SK-N-SH (cell line): Measurements from ENCODE around the gene ACSS1. TPM values are rescaled to one million over a fixed set of nuclear protein-coding genes. Genes with fewer than 3 reads are reported as not detected.

Experiments
- CTCF ChIA-PET: fragments of 300-600, 350-600 bp; formaldehyde crosslinking; extraction: SDS; loops from one replicate; lab custom pipeline; 2021; lab: Yijun Ruan, JAX
- POLR2A ChIA-PET: fragments of 350-600 bp; sonication (Branson Sonifier 250); formaldehyde crosslinking; extraction: SDS; loops from one replicate; lab custom pipeline; 2020; ENCODE audit warnings: antibody characterized with exemption, inconsistent platforms; lab: Yijun Ruan, JAX
- DNase-seq: peaks from one replicate; pipeline ENCODE4 v3.0.0; 2012
- H2AFZ ChIP-seq: fragments of 200-600 bp; sonication (generic); 2 replicates; pipeline ENCODE4 v1.8.1; 2016; ENCODE audit warnings: antibody characterized with exemption, mild to moderate bottlenecking, low read depth
- H3F3A ChIP-seq: fragments of 200-600 bp; sonication (generic); replicated peaks from 2 replicates; pipeline ENCODE3; 2016; ENCODE audit warnings: antibody characterized with exemption, mild to moderate bottlenecking; ENCODE audit not compliant: insufficient read depth
- H3K27ac ChIP-seq, 2 experiments: fragments of 200-500 bp in 1 of 2; fragments of 200-600 bp in 1 of 2; sonication (Bioruptor generic) in 1 of 2; sonication (generic), shearing (Covaris generic) in 1 of 2; 2 replicates each; pipeline versions ENCODE4 v1.5.1 to v1.6.1; 2014 to 2016; ENCODE audit warnings: low read depth in 2 of 2, inconsistent platforms in 1 of 2, low read length in 1 of 2, mild to moderate bottlenecking in 1 of 2, mixed read lengths in 1 of 2
- H3K27me3 ChIP-seq: fragments of 200-600 bp; sonication (generic), shearing (Covaris generic); 2 replicates; pipeline ENCODE4 v1.6.1; 2016; ENCODE audit warnings: mixed run types; ENCODE audit not compliant: insufficient read depth
- H3K36me3 ChIP-seq, 2 experiments: fragments of 200-500 bp in 1 of 2; fragments of 200-600 bp in 1 of 2; sonication (Bioruptor generic) in 1 of 2; sonication (generic) in 1 of 2; replicated peaks in 1 of 2; 2 replicates each; pipeline versions ENCODE3 to v1.5.1; 2014 to 2016; ENCODE audit warnings: low read length in 1 of 2, mild to moderate bottlenecking in 1 of 2; ENCODE audit not compliant: insufficient read depth in 2 of 2, control insufficient read depth in 1 of 2
- H3K4me1 ChIP-seq, 2 experiments: fragments of 200-500 bp in 1 of 2; fragments of 200-600 bp in 1 of 2; sonication (Bioruptor generic) in 1 of 2; sonication (generic), shearing (Covaris generic) in 1 of 2; 2 replicates each; pipeline versions ENCODE4 v1.5.1 to v1.6.1; 2014 to 2016; ENCODE audit warnings: low read depth in 1 of 2, low read length in 1 of 2, mixed run types in 1 of 2; ENCODE audit not compliant: insufficient read depth in 2 of 2, control insufficient read depth in 1 of 2
- H3K4me2 ChIP-seq: fragments of 200-600 bp; sonication (generic), shearing (Covaris generic); 2 replicates; pipeline ENCODE4 v1.6.1; 2017; ENCODE audit warnings: mixed run types
- H3K4me3 ChIP-seq, 2 experiments: fragments of 200-500 bp in 1 of 2; fragments of 200-600 bp in 1 of 2; sonication (Bioruptor generic) in 1 of 2; sonication (generic), shearing (Covaris generic) in 1 of 2; 2 replicates each; pipeline versions ENCODE4 v1.5.1 to v1.8.1; 2014 to 2016; ENCODE audit warnings: low read depth in 2 of 2, inconsistent platforms in 1 of 2, low read length in 1 of 2, mild to moderate bottlenecking in 1 of 2, mixed read lengths in 1 of 2, moderate library complexity in 1 of 2
- H3K79me2 ChIP-seq: fragments of 200-600 bp; sonication (generic); 2 replicates; pipeline ENCODE4 v1.8.1; 2017; ENCODE audit warnings: mild to moderate bottlenecking; ENCODE audit not compliant: insufficient read depth
- H3K9ac ChIP-seq: fragments of 200-600 bp; sonication (generic); 2 replicates; pipeline ENCODE4 v1.6.1; 2017; ENCODE audit warnings: mixed run types
- H3K9me2 ChIP-seq: fragments of 200-600 bp; sonication (generic); 2 replicates; pipeline ENCODE4 v1.6.1; 2017; ENCODE audit warnings: mixed run types
- H3K9me3 ChIP-seq: fragments of 200-600 bp; sonication (generic); 2 replicates; pipeline ENCODE4 v1.6.1; 2017; ENCODE audit warnings: mixed run types, mild to moderate bottlenecking, moderate library complexity
- H4K20me1 ChIP-seq: fragments of 200-600 bp; sonication (generic); 2 replicates; pipeline ENCODE4 v1.6.1; 2017; ENCODE audit warnings: mild to moderate bottlenecking, mixed run types; ENCODE audit not compliant: insufficient read depth
- CTCF ChIP-seq: fragments of 200-600 bp; sonication (generic); IDR thresholded peaks from 2 replicates; pipeline ENCODE4 v1.6.1; 2017; ENCODE audit warnings: antibody characterized with exemption, mild to moderate bottlenecking, moderate library complexity
- ELF1 ChIP-seq: IDR thresholded peaks from 2 replicates; pipeline ENCODE4 v1.4.0; 2012
- FOSL2 ChIP-seq: IDR thresholded peaks from 2 replicates; pipeline ENCODE4 v1.4.0; 2012; ENCODE audit warnings: low read depth, mild to moderate bottlenecking, moderate library complexity, borderline replicate concordance
- FOXJ3 ChIP-seq: sonication (generic); formaldehyde crosslinking; IDR thresholded peaks from 2 replicates; pipeline ENCODE4 v1.5.1; 2020; ENCODE audit warnings: mild to moderate bottlenecking, missing genetic modification reagents
- FOXM1 ChIP-seq: IDR thresholded peaks from 2 replicates; pipeline ENCODE4 v1.4.0; 2012; ENCODE audit warnings: low read depth, mild to moderate bottlenecking
- GABPA ChIP-seq: IDR thresholded peaks from 2 replicates; pipeline ENCODE4 v1.4.0; 2012; ENCODE audit warnings: low read depth, mild to moderate bottlenecking
- GATA2 ChIP-seq: sonication (generic); formaldehyde crosslinking; IDR thresholded peaks from 2 replicates; pipeline ENCODE4 v1.5.0; 2020; ENCODE audit warnings: mild to moderate bottlenecking, missing genetic modification reagents
- JUND ChIP-seq: IDR thresholded peaks from 2 replicates; pipeline ENCODE4 v1.4.0; 2012
- MXI1 ChIP-seq: IDR thresholded peaks from 2 replicates; pipeline ENCODE4 v1.6.1; 2012; ENCODE audit warnings: mild to moderate bottlenecking, low read depth, low read length, improper control_type of control experiment
- NFIC ChIP-seq: IDR thresholded peaks from 2 replicates; pipeline ENCODE4 v1.4.0; 2012; ENCODE audit warnings: borderline replicate concordance
- REST ChIP-seq: IDR thresholded peaks from 2 replicates; pipeline ENCODE4 v1.6.1; 2012; ENCODE audit warnings: mild to moderate bottlenecking, low read depth, low read length, moderate library complexity
- RXRA ChIP-seq: IDR thresholded peaks from 2 replicates; pipeline ENCODE4 v1.4.0; 2012; ENCODE audit warnings: low read depth, mild to moderate bottlenecking, borderline replicate concordance
- TAF1 ChIP-seq: IDR thresholded peaks from 2 replicates; pipeline ENCODE4 v1.6.1; 2012; ENCODE audit warnings: low read depth, mild to moderate bottlenecking, low read length, moderate library complexity, borderline replicate concordance
- USF1 ChIP-seq: IDR thresholded peaks from 2 replicates; pipeline ENCODE4 v1.4.0; 2012; ENCODE audit warnings: low read depth, borderline replicate concordance
- YY1 ChIP-seq: IDR thresholded peaks from 2 replicates; pipeline ENCODE4 v1.4.0; 2012; ENCODE audit warnings: low read depth, mild to moderate bottlenecking
- WGBS: methylation state at CpG from one replicate; pipeline ENCODE4 v1.1.6; 2017; ENCODE audit warnings: low lambda C conversion rate; 5-methylcytosine and 5-hydroxymethylcytosine counted together
- polyA plus RNA-seq, 3 experiments: library from polyadenylated mRNA; depleted of rRNA; stranded (reverse); fragments of >200 nt; gene quantifications; 2 replicates each; pipeline ENCODE4 v1.2.3, GENCODE V29; 2012
- TF ChIP-seq, protein P1 (sequence below): IDR thresholded peaks from 2 replicates; pipeline ENCODE4 v1.4.0; 2012; ENCODE audit warnings: low read depth
- TF ChIP-seq, protein P2 (sequence below): IDR thresholded peaks from 2 replicates; pipeline ENCODE4; 2012
- TF ChIP-seq, protein P3 (sequence below): fragments of 150-350 bp; IDR thresholded peaks from 2 replicates; pipeline ENCODE4 v1.6.1; 2016; ENCODE audit warnings: mild to moderate bottlenecking, low read depth, low read length

The ACSS1 gene
- polyA plus RNA-seq, 1 of the 3 experiments (the other 2 are of a cell fraction) = 2.0 TPM

DNA sequence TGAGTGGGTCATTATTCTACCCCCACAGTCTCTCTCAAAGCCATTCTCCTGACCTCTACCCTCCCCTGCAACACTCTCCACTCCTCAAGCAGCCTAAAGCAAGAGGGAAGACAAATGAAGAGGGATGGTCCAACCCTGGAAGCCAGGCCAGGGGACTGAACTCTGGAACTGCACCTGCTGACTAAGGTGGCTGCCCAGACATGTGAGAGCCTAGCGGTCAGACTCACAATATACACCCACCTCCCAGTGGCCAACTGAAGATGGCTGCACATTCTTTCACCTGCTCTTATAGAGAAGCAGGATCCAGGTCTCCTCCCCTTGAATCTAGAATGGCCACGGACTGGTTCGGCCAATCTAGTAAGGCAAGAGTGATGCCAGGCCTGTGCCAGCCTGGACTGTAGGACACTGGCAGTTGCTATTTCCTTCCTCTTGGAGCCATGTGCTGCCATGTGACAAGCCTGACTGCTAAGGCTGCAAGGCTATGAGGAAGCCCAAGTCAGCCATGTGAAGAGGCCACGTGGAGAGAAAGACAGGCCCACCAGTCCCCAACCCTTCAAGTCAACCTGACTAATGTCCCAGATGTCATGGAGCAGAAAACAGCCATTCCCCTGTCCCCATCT lies 31.8 kb downstream of the ACSS1 start:
- no peaks in the 10 kb centered on the region for H3K27me3 ChIP-seq
- no peaks in the 10 kb centered on the region for H4K20me1 ChIP-seq
- no peaks in the 10 kb centered on the region for H3K79me2 ChIP-seq
- TF ChIP-seq YY1 (no peak), CTCF (no peak), NFIC (no peak), GATA2 (CRISPR knock-in tag) (no peak), GABPA (no peak), ELF1 (no peak), FOXM1 (no peak), TAF1 (no peak), FOXJ3 (no peak), USF1 (no peak), FOSL2 (no peak), MXI1 (no peak), REST (no peak), JUND (no peak), RXRA (no peak)
- TF ChIP-seq, protein P1, sequence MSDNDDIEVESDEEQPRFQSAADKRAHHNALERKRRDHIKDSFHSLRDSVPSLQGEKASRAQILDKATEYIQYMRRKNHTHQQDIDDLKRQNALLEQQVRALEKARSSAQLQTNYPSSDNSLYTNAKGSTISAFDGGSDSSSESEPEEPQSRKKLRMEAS = no peak
- TF ChIP-seq, protein P2, sequence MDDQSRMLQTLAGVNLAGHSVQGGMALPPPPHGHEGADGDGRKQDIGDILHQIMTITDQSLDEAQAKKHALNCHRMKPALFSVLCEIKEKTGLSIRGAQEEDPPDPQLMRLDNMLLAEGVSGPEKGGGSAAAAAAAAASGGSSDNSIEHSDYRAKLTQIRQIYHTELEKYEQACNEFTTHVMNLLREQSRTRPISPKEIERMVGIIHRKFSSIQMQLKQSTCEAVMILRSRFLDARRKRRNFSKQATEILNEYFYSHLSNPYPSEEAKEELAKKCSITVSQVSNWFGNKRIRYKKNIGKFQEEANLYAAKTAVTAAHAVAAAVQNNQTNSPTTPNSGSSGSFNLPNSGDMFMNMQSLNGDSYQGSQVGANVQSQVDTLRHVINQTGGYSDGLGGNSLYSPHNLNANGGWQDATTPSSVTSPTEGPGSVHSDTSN = no peak
- TF ChIP-seq, protein P3, sequence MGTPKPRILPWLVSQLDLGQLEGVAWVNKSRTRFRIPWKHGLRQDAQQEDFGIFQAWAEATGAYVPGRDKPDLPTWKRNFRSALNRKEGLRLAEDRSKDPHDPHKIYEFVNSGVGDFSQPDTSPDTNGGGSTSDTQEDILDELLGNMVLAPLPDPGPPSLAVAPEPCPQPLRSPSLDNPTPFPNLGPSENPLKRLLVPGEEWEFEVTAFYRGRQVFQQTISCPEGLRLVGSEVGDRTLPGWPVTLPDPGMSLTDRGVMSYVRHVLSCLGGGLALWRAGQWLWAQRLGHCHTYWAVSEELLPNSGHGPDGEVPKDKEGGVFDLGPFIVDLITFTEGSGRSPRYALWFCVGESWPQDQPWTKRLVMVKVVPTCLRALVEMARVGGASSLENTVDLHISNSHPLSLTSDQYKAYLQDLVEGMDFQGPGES = no peak
- H3K9me2 ChIP-seq = no peaks in the 10 kb centered on the region
- DNase-seq = no peak
- CTCF ChIA-PET = interaction anchor here (1.6 kb wide), 1 partner anchor 8 kb away, joined by 3 read pairs; no protein-coding TSS in a partner anchor
- POLR2A ChIA-PET = no interaction called here
- H3K4me2 ChIP-seq = no peak overlapping the region
- no peak overlapping the region for H2AFZ ChIP-seq
- no peaks in the 10 kb centered on the region for H3K9me3 ChIP-seq
- H3K27ac ChIP-seq = no peak overlapping the region
- H3K9ac ChIP-seq = no peak overlapping the region
- no peak overlapping the region for H3K4me3 ChIP-seq
- H3K4me1 ChIP-seq = no peaks in the 10 kb centered on the region
- H3K36me3 ChIP-seq = no peaks in the 10 kb centered on the region
- 58% methylated on average over 4 of the region's 4 CpGs for WGBS
- no peaks in the 10 kb centered on the region for H3F3A ChIP-seq
